T47D (cell line): ENCODE data around the gene CDH20.

ENCODE experiments used
- DNase-seq, 2 experiments: peaks; one replicate each; pipeline versions ENCODE4 v3.0.0 to v3.0.0-alpha.2; 2011 to 2012; ENCODE audit warnings: low read depth in 1 of 2, low spot score in 1 of 2
- JUND ChIP-seq: IDR thresholded peaks from 2 replicates; pipeline ENCODE4 v1.6.1; 2012; ENCODE audit warnings: low read depth
- in situ Hi-C: cut with HindIII; loops from 2 replicates; pipeline ENCODE4 v1.10.0; 2016; ENCODE audit warnings: low sequenced_read_pairs, low pct_unique_long_range_greater_than_20kb

The CDH20 gene

DNA sequence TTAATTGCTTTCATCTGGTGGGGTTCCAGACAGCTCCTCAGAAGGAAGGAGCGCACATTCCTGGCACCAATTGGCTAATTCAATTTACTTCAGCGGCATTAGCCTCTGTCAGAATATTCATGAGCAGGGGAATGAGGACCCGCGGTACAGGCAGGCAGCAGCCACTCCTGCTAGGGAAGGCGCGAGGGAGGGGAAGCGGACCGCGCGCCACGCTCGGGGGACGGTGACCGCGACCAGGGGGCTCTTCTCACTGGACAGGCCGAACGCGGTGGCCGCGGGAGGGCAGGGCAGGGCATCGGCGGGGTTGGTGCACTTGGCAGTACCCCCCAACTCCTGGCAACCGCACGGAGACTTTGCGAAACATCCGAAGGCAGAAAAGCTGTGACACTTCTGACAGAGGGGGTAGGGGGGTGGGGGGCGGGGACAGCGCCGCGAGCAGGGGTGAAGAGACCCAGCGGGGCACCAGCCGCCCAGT, at the start of gene CDH20:
Gene CDH20, plus strand, starts transcription at position 160 of the 475 bp plus-strand sequence.
- no peak for DNase-seq
- in situ Hi-C loops, result no loop called here
- no peak for TF ChIP-seq JUND

DNA sequence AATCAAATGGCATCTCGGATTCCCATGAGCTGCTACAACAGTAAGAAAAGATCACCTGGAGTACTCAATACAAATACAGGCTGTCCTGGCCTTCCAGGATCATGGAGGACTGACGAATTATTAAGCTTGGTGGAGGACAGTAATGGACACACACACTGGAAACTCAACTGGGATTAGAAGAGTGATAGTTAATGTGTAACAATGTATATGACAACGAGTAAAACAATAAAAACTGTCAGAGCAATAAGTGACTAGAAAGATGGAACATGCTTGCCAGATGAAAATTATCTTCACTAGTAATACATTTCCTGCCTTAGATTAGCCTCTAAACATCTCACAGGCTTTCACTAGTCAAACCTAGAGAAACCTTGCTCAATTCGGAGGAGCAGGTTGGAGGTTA, 49.2 kb upstream of the CDH20 start:
- TF ChIP-seq JUND, result no peak
- in situ Hi-C loops, result no loop called here
- no peak for DNase-seq

DNA sequence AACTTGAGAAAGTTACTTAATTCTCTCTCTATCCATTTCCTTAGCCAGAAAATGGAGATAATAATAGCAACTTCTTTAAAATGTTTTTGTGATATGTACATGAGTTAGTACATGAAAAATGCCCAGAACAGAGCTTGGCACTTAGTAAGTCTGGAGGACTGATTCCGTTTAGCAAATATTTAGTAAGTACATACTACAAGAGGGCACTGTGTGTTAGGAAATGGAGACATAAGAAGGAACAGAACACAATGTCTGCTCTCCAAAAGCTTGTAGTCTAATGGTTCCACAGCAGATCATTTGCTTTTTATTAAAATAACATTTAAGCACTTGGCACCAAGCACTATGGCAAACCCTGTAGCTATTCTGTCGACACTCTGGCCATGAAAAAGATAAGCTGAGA, 47.5 kb upstream of the CDH20 start:
- no peak for TF ChIP-seq JUND
- no peak for DNase-seq
- in situ Hi-C loops, result no loop called here

DNA sequence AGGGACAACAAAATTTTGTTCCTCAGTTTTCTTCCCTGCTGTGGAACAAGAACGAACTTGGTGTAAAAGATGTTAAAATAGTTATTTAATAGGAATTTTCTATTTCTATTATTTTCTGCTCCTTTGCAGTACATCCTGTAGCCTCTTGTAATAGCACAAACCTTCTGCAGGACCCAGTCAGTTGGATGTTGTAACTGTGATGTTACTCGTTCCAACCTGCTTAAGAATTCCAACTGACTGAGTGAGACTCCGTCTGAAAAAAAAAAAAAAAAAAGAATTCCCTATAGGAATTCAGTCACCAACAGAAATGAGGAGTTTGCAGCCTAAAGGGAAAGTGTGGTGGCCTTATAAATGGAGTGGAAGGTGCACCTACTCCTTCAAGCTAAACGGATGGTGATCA, 46.4 kb upstream of the CDH20 start:
- no peak for TF ChIP-seq JUND
- DNase-seq, result no peak
- in situ Hi-C loops, result no loop called here

DNA sequence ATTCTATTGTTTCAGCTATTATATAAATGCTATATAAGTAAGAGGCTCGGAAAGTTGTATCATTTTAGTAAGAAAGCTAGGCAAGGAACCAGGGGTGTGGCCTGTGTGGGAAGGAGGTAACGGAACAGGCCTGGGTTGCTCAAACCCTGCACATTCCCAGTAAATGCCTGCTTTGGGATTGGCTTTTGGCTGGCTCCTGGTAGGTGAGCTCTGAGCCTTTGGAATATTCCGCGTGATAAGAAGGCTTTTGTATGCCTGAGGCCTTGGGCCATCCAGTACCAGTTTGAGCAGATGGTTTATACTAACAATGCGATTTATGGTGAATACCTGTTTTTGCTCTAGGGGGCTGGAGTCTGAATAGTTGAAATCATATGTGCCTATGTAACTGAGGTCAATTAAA, 42.6 kb upstream of the CDH20 start:
- in situ Hi-C loops, result no loop called here

DNA sequence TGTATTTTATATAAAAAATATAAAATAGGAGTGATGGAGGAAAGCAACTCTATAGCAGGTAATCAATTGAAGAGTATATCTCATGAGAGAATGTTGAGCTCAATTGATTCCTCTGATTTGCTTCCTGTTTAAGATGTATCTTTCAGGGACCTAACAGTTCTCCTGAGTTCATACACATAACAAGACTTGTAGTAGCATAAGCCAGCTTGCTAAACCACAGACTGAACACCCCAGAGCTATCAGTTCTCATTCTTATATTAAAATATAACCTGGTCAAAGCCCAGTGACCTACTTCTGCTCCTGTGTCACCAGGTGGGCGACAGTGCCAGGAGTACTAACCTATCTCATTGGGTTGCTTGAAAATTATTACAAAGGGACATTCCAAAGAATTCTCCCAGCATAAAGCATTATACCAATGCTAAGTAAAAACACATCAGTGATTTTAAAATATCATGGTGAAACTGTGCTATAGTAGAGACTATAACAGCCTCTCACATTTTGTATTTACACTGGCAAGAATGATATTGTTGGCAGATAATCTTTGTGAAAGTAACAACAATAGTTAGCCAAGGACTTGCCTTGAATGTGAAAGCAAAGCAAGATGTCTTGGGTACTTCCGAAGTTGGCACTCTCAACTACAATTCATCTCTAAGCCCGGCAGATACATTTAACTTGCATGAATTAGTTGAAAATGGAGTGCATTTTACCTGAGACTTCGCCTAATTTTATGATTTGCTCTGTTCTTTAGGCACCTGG, 40.8 kb upstream of the CDH20 start:
- DNase-seq, result no peak
- in situ Hi-C loops, result no loop called here
- no peak for TF ChIP-seq JUND

More for the DNA sequence above, 42.6 kb upstream of the CDH20 start:
- no peak for DNase-seq
- no peak for TF ChIP-seq JUND

DNA sequence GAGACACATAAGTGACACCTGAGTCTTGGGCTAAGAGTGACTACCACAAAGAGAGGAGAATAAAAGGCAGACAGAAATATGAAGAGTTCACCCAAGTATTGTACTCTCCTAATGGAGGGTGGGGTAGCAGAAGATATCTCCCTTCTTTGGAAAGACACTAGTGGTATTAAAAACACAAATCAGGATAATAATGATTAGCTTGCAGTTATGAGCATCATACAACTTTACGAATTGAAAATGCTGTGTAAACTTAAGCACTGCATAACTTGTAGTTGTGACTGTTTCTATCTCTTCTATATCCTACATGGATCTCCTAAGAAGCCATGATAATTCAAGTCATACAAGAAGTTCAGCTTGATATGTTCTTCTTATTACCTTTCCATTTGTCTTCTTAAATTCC, 38.1 kb upstream of the CDH20 start:
- TF ChIP-seq JUND, result no peak
- DNase-seq, result no peak
- in situ Hi-C loops, result no loop called here

GRCh38 chr18:61308004-61308403, 25.2 kb upstream of the CDH20 start:
- in situ Hi-C loops, result no loop called here
- no peak for TF ChIP-seq JUND
- DNase-seq, result no peak

GRCh38 chr18:61308795-61309393, 24.3 kb upstream of the CDH20 start:
- no peak for DNase-seq
- no peak for TF ChIP-seq JUND
- in situ Hi-C loops, result no loop called here

- in situ Hi-C loops, result no loop called here
- DNase-seq, result peak; percentile 11 to 57
- TF ChIP-seq JUND, result no peak
These were observed 10.9 kb upstream of the CDH20 start for GRCh38 chr18:61322265-61322873.

DNA sequence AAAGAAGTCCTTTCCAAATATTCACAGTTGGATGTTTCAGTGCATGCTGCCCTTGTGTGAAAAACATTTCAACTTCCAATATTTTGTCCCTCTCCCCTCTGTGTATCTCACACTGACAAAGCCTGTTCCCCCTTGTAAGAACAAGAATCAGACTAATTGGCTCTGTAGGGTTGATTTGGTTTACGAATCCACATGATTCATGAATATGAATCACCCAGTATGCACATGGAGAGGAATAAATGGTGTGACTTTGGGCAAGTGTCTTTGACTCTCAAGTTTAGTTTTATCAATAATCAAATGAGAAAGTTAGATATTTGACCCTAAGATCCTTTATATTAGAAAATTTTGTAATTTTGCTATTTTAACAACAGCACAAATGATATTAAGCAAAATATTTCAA, 9.3 kb upstream of the CDH20 start:
- in situ Hi-C loops, result no loop called here
- DNase-seq, result no peak
- TF ChIP-seq JUND, result no peak

DNA sequence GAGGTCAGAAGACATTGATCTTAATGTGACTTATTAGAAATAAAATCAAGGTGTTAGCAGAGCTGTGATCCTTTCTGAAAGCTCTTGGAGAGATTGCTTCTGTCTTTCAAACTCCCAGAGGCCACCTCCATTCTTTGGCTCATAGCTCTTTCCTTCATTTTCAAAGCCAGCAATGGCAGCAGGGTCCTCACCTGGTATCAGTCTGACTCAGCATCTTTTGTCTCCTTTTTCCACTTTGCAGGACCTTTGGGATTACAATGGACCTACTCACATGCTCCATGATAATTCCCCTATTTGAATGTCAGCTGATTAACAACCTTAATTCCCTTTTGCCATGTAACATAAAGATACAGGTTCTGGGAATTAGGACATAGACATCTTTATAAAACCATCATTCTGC, 6.8 kb upstream of the CDH20 start:
- in situ Hi-C loops, result no loop called here
- TF ChIP-seq JUND, result no peak
- DNase-seq, result no peak

DNA sequence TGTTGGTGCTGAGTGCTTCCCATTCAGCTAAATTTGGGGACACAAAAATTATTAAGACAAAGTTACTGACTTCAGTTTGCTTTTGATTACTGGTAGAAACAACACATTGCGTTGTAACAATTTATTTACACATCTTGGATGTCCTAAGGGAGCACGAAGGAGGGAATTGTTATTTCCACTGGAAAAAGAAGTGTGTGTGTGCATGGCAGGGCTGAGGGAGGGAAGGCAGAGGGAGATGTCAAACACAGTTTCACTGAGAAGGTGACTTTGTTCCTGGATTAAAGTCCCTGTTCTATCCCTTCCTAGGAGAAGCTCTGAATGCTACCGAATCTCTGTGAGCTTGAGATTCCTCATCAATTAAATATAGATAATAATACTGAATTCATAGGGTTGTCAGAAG, 3.8 kb upstream of the CDH20 start:
- DNase-seq, result no peak
- in situ Hi-C loops, result no loop called here
- TF ChIP-seq JUND, result no peak

- no peak for TF ChIP-seq JUND
- DNase-seq, result no peak
- in situ Hi-C loops, result no loop called here
These were observed 2.2 kb upstream of the CDH20 start for GRCh38 chr18:61331051-61331450.
